Stomach (tissue), 9 donors: ENCODE measurements around the gene LRFN4. TPM values are rescaled to one million over a fixed set of nuclear protein-coding genes. Genes with fewer than 3 reads are reported as not detected.
"Not testable (repeated sequence)": the region's sequence is repeated elsewhere in the genome, so short reads cannot be mapped to it uniquely, and the experiment has no call there.

Experiments used
- DNase-seq, 2 donors: peaks; one replicate each; pipeline versions ENCODE4 v3.0.0 to v3.0.0-alpha.2; 2013 to 2019
- H3K27ac ChIP-seq, 5 donors: fragments of 200-600 bp in 4 of 5; sonication (generic) in 4 of 5; one replicate each; pipeline ENCODE4 v1.5.1; 2013 to 2019; ENCODE audit warnings: mild to moderate bottlenecking in 1 of 5, moderate library complexity in 1 of 5
- H3K27me3 ChIP-seq, 3 donors: fragments of 200-600 bp; sonication (generic); one replicate each; pipeline ENCODE4 v1.5.1; 2017 to 2019; ENCODE audit warnings: mixed run types in 1 of 3
- H3K36me3 ChIP-seq, 4 donors: fragments of 200-600 bp; sonication (generic); 1 replicate in 3 of 4; 2 replicates in 1 of 4; pipeline ENCODE4 v1.5.1; 2016 to 2019
- H3K4me1 ChIP-seq, 4 donors: fragments of 200-600 bp; sonication (generic); one replicate each; pipeline ENCODE4 v1.5.1; 2016 to 2019
- H3K4me3 ChIP-seq, 4 donors: fragments of 200-600 bp; sonication (generic) in 3 of 4; one replicate each; pipeline ENCODE4 v1.5.1; 2016 to 2019; ENCODE audit warnings: mild to moderate bottlenecking in 1 of 4
- H3K9me3 ChIP-seq, 4 donors: fragments of 200-600 bp; sonication (generic); one replicate each; pipeline ENCODE4 v1.5.1; 2016 to 2019
- CTCF ChIP-seq, 7 experiments: fragments of 450-650 bp in 4 of 7; fragments of 200-600 bp in 3 of 7; sonication (generic) in 3 of 7; IDR thresholded peaks; one replicate each; pipeline ENCODE4 v1.5.1; 2016 to 2019; ENCODE audit warnings: antibody characterized with exemption in 7 of 7, control low read depth in 2 of 7, mild to moderate bottlenecking in 1 of 7
- EP300 ChIP-seq: sonication (generic); formaldehyde crosslinking; IDR thresholded peaks from one replicate; pipeline ENCODE4 v1.6.1; 2017; ENCODE audit warnings: antibody characterized with exemption
- POLR2A ChIP-seq, 4 donors: fragments of 450-650 bp; IDR thresholded peaks; one replicate each; pipeline ENCODE4 v1.6.1; 2016; ENCODE audit warnings: antibody characterized with exemption in 4 of 4, control low read depth in 2 of 4, mild to moderate bottlenecking in 1 of 4, moderate library complexity in 1 of 4
- POLR2AphosphoS5 ChIP-seq, 3 donors: sonication (generic); formaldehyde crosslinking; IDR thresholded peaks; one replicate each; pipeline ENCODE4 v1.6.1; 2016; ENCODE audit warnings: antibody characterized with exemption in 3 of 3
- WGBS, 5 donors: extraction: QIAGEN DNeasy Blood & Tissue Kit in 3 of 5; methylation state at CpG; one replicate each; pipeline versions ENCODE4 v1.1.5 to v1.1.7; 2013 to 2018; 5-methylcytosine and 5-hydroxymethylcytosine counted together
- intact Hi-C: fragments of 100-400 bp; cut with DNase I; formaldehyde crosslinking; loops from one replicate; pipeline ENCODE4 v1.15.1; 2023; ENCODE audit warnings: low total_unique reads
- polyA plus RNA-seq, 3 donors: library from polyadenylated mRNA; stranded (reverse); fragments of 200-250 nt; gene quantifications; one replicate each; pipeline ENCODE4 v1.2.3, GENCODE V29; 2013
- total RNA-seq, 5 donors: library from RNA; depleted of rRNA; stranded (reverse); fragments of >200 nt; gene quantifications; one replicate each; pipeline versions ENCODE4 v1.1.0 to v1.2.3, GENCODE V29; 2014 to 2016
- donor health status: healthy with polysubstance abuse.
- donor health status: Bipolar disorder and iron deficiency.
- donor health status: healthy.

LRFN4 gene
- total and polyA plus RNA-seq, 8 donors = 2.1 to 37.9 (median 12.7) TPM

- H3K9me3 ChIP-seq = no peaks in the 10 kb centered on the region
- no peak overlapping the region for H3K4me3 ChIP-seq
- no peak overlapping the region for H3K27ac ChIP-seq
- DNase-seq = no peak
- no peaks in the 10 kb centered on the region for H3K36me3 ChIP-seq
- no peak for TF ChIP-seq CTCF (IDR thresholded peaks at IDR 0.05)
- TF ChIP-seq POLR2AphosphoS5 (IDR thresholded peaks at IDR 0.05) = no peak
- no peak for TF ChIP-seq EP300
- TF ChIP-seq POLR2A (IDR thresholded peaks at IDR 0.05) = no peak
- 19 to 71% (median 52%) methylated on average over 1 of the region's 1 CpG for WGBS, 5 donors
- intact Hi-C loops = no loop called here
- no peaks in the 10 kb centered on the region for H3K27me3 ChIP-seq
- peaks cover 0 to 9% (median 0%) of the 10 kb centered on the region in 4 donors for H3K4me1 ChIP-seq
Observed at GRCh38 chr11:66815646-66816045, 41.2 kb upstream of the LRFN4 start.

GRCh38 chr11:66818231-66818955 lies 38.5 kb upstream of the LRFN4 start:
- no peak for DNase-seq
- TF ChIP-seq POLR2A (IDR thresholded peaks at IDR 0.05) (no peak), CTCF (IDR thresholded peaks at IDR 0.05) (no peak), POLR2AphosphoS5 (IDR thresholded peaks at IDR 0.05) (no peak), EP300 (no peak)
- Histone ChIP-seq H3K27ac (no peak overlapping the region), H3K4me3 (no peak overlapping the region), H3K27me3 (no peaks in the 10 kb centered on the region), H3K9me3 (no peaks in the 10 kb centered on the region), H3K36me3 (peaks cover 0 to 3% (median 0%) of the 10 kb centered on the region in 4 donors), H3K4me1 (peaks cover 0 to 9% (median 0%) of the 10 kb centered on the region in 4 donors)
- 58 to 71% (median 65%) methylated on average over 3 of the region's 3 CpGs for whole genome bisulfite sequencing, 5 donors
- intact Hi-C loops = no loop called here

- intact Hi-C loops = no loop called here
- Histone ChIP-seq H3K36me3 (peaks cover 0 to 3% (median 0%) of the 10 kb centered on the region in 4 donors), H3K4me3 (no peak overlapping the region), H3K27me3 (no peaks in the 10 kb centered on the region), H3K9me3 (no peaks in the 10 kb centered on the region), H3K27ac (no peak overlapping the region), H3K4me1 (peaks cover 0 to 9% (median 0%) of the 10 kb centered on the region in 4 donors)
- no peak for TF ChIP-seq POLR2AphosphoS5 (IDR thresholded peaks at IDR 0.05)
- no peak for DNase-seq
- 78 to 89% (median 88%) methylated on average over 3 of the region's 3 CpGs for WGBS, 5 donors
Observed at GRCh38 chr11:66820381-66820780, 36.5 kb upstream of the LRFN4 start.

- TF ChIP-seq POLR2A (IDR thresholded peaks at IDR 0.05) (no peak), EP300 (no peak), POLR2AphosphoS5 (IDR thresholded peaks at IDR 0.05) (no peak), CTCF (IDR thresholded peaks at IDR 0.05) (no peak)
- 65 to 82% (median 80%) methylated on average over 3 of the region's 3 CpGs for WGBS, 5 donors
- Histone ChIP-seq H3K27me3 (no peaks in the 10 kb centered on the region), H3K9me3 (no peaks in the 10 kb centered on the region), H3K4me1 (peaks cover 0 to 9% (median 0%) of the 10 kb centered on the region in 4 donors), H3K27ac (no peak overlapping the region), H3K36me3 (peaks cover 0 to 3% (median 0%) of the 10 kb centered on the region in 4 donors), H3K4me3 (no peak overlapping the region)
- intact Hi-C loops = no loop called here
- DNase-seq = no peak
Observed at GRCh38 chr11:66820901-66821300, 36.0 kb upstream of the LRFN4 start.

GRCh38 chr11:66823700-66824099 lies 33.2 kb upstream of the LRFN4 start:
- peaks cover 0 to 5% (median 1%) of the 10 kb centered on the region in 4 donors for H3K36me3 ChIP-seq
- intact Hi-C loops = no loop called here
- H3K9me3 ChIP-seq = no peaks in the 10 kb centered on the region
- H3K27ac ChIP-seq = no peak overlapping the region
- TF ChIP-seq CTCF (IDR thresholded peaks at IDR 0.05) (no peak), POLR2AphosphoS5 (IDR thresholded peaks at IDR 0.05) (no peak), EP300 (no peak), POLR2A (IDR thresholded peaks at IDR 0.05) (no peak)
- DNase-seq = no peak
- H3K4me3 ChIP-seq = no peak overlapping the region
- H3K27me3 ChIP-seq = no peaks in the 10 kb centered on the region
- H3K4me1 ChIP-seq = no peaks in the 10 kb centered on the region
- WGBS, 5 donors = 94 to 100% (median 96%) methylated on average over 4 of the region's 4 CpGs

GRCh38 chr11:66824573-66824972 lies 32.3 kb upstream of the LRFN4 start:
- DNase-seq, H3K27ac ChIP-seq, H3K36me3 ChIP-seq, H3K4me1 ChIP-seq, intact Hi-C loops, H3K27me3 ChIP-seq, H3K4me3 ChIP-seq, H3K9me3 ChIP-seq: not testable (repeated sequence)
- 98 to 100% (median 99%) methylated on average over 3 to 4 of the region's 4 CpGs for WGBS, 5 donors
